GM18858 (cell line): ENCODE measurements around the gene MUC22.
"Not testable (repeated sequence)": the region's sequence is repeated elsewhere in the genome, so short reads cannot be mapped to it uniquely, and the experiment has no call there.

ENCODE experiments used
- ATAC-seq: cut with Tn5 transposase; IDR thresholded peaks from one replicate; pipeline ENCODE4 v1.9.1; 2021; ENCODE audit not compliant: unreplicated experiment

Gene MUC22

DNA sequence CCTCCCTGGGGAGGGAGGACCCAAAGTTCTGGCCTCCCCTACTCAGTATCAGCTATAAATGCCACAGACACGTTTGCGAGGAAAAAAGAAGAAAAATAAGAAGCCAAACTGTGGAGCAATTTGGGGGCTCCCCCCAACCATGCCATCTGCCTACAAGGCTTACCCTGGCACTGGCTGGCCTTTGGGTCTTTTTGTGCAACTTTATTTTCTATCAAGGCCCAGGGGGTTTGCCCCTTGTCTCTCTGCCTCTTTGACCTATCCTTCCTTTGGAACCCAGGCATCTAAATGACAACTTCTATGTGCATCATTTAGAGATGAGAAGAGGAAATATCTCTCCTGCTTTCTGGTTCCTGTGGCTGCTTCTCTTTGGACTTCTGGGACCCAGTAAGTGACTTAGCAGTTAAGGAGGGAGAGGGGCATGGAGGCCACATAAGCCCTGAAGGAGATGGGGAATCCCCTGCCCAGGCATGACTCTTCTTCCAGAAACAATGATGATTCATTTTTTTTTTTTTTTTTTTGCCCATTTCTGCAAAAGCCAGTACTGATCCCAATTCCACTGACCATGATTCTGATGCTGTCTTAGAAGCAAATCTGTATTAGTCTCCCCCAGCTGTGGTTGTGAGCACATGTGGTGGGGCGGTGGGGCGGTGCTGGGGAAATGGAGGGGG is at the start of gene MUC22:
Gene MUC22, plus strand, starts transcription at position 82 of the 668 bp plus-strand sequence. Its CDS starts 233 bp downstream, at position 315.
- no peak for ATAC-seq

- ATAC-seq: no peak
Observed at GRCh38 chr6:30960907-30961673, 49.2 kb upstream of the MUC22 start.

- ATAC-seq: no peak
Observed at GRCh38 chr6:30962716-30963115, 47.6 kb upstream of the MUC22 start.

GRCh38 chr6:30963641-30964040 is 46.6 kb upstream of the MUC22 start:
- no peak for ATAC-seq

DNA sequence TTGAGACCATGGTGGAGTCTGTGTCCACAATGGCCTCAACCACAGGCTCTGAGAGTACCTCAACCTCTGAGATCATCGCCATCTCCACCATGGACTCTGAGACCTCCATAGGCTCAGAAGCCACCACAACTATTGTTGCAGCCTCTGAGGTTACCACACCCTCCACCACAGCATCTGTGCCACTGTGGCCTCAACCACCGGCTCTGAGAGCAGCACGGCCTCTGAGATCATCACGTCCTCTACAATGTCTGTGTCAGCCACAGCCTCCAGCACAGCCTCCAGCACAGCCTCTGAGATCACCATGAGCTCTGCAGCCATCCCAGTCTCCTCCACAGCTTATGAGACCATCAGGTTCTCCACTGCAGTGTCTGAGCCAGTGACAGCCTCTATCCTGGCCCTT is 46.2 kb upstream of the MUC22 start:
- ATAC-seq: no peak

GRCh38 chr6:30965140-30965601 is 45.1 kb upstream of the MUC22 start:
- no peak for ATAC-seq

- ATAC-seq: no peak
Observed at GRCh38 chr6:30966154-30966553, 44.1 kb upstream of the MUC22 start.

DNA sequence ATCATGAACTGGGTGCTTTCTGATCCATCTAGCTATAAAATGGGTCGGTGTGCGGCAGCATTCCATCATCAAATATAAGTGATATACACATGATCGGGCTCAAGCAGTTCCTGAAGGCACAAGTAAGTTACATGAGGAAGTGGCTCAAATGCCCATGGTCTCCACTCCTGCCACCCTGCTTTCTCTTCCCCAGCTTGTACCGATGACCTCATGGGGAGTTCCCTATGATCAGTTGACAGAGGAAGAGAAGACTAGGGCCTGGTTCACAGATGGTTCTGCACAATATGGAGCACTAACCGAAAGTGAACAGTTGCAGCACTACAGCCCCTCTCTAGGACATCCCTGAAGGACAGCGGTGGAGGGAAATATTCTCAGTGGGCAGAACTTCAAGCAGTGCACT is 41.1 kb upstream of the MUC22 start:
- ATAC-seq: not testable (repeated sequence)

GRCh38 chr6:30970946-30971345 is 39.3 kb upstream of the MUC22 start:
- no peak for ATAC-seq

DNA sequence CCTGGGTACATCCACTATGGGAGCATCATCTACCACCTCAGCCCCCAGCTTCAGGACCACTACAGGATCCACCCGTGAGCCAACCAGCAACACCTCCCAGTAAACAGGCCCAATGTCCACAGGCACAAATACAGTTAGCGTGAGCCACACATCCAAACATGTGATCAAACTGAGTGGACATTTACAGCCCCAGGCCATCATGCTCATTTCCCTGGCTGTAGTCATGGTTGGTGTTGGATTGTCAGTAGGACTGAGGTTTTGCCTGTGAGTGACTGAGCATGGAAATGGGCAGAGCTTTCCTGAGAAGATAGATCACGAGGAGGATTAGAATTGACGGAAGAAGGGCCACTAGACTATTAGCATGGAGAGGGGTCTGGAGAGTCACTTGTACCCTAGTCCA is 37.5 kb upstream of the MUC22 start:
- ATAC-seq: no peak

DNA sequence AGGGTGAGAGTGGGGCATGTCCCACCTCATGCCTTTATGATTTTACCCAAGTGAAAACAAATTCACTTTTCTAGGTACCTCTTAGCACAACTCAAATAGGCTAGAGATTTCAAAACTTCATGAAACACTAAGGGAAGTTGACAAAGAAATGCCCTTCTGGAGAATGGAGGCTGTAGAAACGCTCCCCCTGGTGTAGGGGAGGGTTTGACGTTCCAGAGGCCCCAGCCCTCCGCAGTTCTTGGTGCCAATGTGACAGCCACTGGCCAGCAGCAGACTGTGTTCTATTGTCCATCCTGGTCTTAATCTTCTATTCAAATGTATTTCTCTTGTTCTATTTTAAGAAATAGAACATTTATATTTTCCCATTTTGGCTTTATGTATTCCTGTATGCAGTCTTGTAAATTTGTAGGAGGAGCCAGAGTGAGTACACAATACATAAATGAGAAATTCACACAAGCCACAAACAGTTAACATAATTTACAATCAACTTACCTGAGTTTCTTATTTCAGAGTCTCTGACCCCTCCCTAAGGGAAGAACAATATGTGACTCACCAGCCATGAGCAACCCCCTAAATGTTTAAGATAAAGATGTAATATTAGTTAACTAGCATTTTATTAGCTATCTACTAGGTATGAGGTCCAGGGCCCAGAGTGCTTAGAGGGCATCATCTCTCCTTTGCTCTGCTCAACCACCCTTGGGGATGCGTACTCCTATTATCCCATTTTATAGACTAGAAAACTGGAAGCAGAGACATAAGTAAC is 35.6 kb upstream of the MUC22 start:
- no peak for ATAC-seq

GRCh38 chr6:30979141-30979540 is 31.1 kb upstream of the MUC22 start:
- no peak for ATAC-seq

- no peak for ATAC-seq
Observed at GRCh38 chr6:30979690-30980089, 30.6 kb upstream of the MUC22 start.

GRCh38 chr6:30981942-30982772 is 28.1 kb upstream of the MUC22 start:
- ATAC-seq: no peak

DNA sequence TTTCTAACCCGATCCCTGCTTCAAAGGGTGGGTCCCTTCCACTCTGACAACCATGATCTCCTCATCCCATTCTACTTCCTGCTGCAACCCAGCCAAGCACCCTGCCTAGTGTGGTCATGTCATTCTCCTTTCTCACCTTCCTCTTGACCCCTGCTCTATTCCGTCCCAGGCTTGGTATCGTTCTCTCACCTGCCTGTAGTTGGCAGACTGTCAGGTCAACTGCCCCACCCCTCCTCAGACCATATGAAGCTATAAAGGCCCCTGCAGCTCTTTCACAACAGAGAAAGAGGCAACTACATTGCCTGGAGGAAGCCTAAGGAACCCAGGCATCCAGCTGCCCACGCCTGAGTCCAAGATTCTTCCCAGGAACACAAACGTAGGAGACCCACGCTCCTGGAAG is 26.8 kb upstream of the MUC22 start, which contains the start of gene MUC21:
Gene MUC21, plus strand, starts transcription at position 280 of the 400 bp plus-strand sequence. CDS start 241 bp downstream, outside the sequence.
- no peak for ATAC-seq

GRCh38 chr6:30985490-30985889 is 24.8 kb upstream of the MUC22 start:
- no peak for ATAC-seq

GRCh38 chr6:30987304-30987703 is 23.0 kb upstream of the MUC22 start:
- no peak for ATAC-seq

- ATAC-seq: no peak
Observed at GRCh38 chr6:30988209-30988825, 22.0 kb upstream of the MUC22 start.

GRCh38 chr6:30990422-30991086 is 19.7 kb upstream of the MUC22 start:
- no peak for ATAC-seq

GRCh38 chr6:30991891-30992290 is 18.4 kb upstream of the MUC22 start:
- no peak for ATAC-seq
